ENCODE measurements around the gene BAHCC1. TPM values are rescaled to one million over a fixed set of nuclear protein-coding genes. Genes with fewer than 3 reads are reported as not detected.
A peak's percentile ranks its signal among the peaks of the same experiment; 100 is the strongest.

BAHCC1 gene
- total and polyA plus RNA-seq, 9 of the 15 experiments (the other 6 are each of a cell fraction or from before 2014, with no cell fraction given) = 0.14 to 26.9 (median 5.0) TPM

- TF ChIP-seq ZNF511 (CRISPR knock-in tag; IDR thresholded peaks at IDR 0.05) = no peak; the same call in 1 of the 2 replicates
- TF ChIP-seq KLF13 (tag; IDR thresholded peaks at IDR 0.05; ENCODE audit: borderline replicate concordance, low read depth) = peak; percentile 45
- TF ChIP-seq NEUROD1 (IDR thresholded peaks at IDR 0.05; ENCODE audit: borderline replicate concordance, low read depth, low read length, partially characterized antibody) = peak; percentile 57
- TF ChIP-seq THRA (IDR thresholded peaks at IDR 0.05) = no peak
- no peak for TF ChIP-seq ZNF561 (CRISPR knock-in tag; conservative IDR thresholded peaks at IDR 0.05)
- TF ChIP-seq SRSF7 (optimal IDR thresholded peaks at IDR 0.05; ENCODE audit: low read depth, low read length) = no peak
- peak; percentile 45 for TF ChIP-seq BHLHE40 (IDR thresholded peaks at IDR 0.05; ENCODE audit: low read length)
- TF ChIP-seq HMG20B (CRISPR knock-in tag; IDR thresholded peaks at IDR 0.05) = no peak
- no peak for TF ChIP-seq XRCC3 (IDR thresholded peaks at IDR 0.05)
- no peak for TF ChIP-seq ZNF518B (CRISPR knock-in tag; IDR thresholded peaks at IDR 0.05)
- TF ChIP-seq MBD2 (IDR thresholded peaks at IDR 0.05; ENCODE audit: borderline replicate concordance, low read depth) = no peak
- TF ChIP-seq ZNF699 (CRISPR knock-in tag; IDR thresholded peaks at IDR 0.05; ENCODE audit: insufficient replicate concordance) = no peak
- no peak for TF ChIP-seq ZBTB26 (CRISPR knock-in tag; IDR thresholded peaks at IDR 0.05)
- no peak for TF ChIP-seq ZNF408 (CRISPR knock-in tag; IDR thresholded peaks at IDR 0.05; ENCODE audit: low read depth)
- TF ChIP-seq ELF2 (CRISPR knock-in tag; IDR thresholded peaks at IDR 0.05) = no peak
- no peak for TF ChIP-seq EHMT2 (IDR thresholded peaks at IDR 0.05)
- TF ChIP-seq DEAF1 (CRISPR knock-in tag; IDR thresholded peaks at IDR 0.05) = peak; percentile 92
- no peak for TF ChIP-seq ZNF354B (CRISPR knock-in tag; IDR thresholded peaks at IDR 0.05)
- no peak for TF ChIP-seq KLF16 (IDR thresholded peaks at IDR 0.05)
- no peak for TF ChIP-seq FOXM1 (IDR thresholded peaks at IDR 0.05; ENCODE audit: low read depth)
- TF ChIP-seq FOXM1 (CRISPR knock-in tag; IDR thresholded peaks at IDR 0.05; ENCODE audit: low read depth) = peak; percentile 90
Observed at GRCh38 chr17:81484195-81484979, 89.1 kb downstream of the BAHCC1 start (continued).
